Fibroblast of lung (primary cell): ENCODE results near the gene EFHD1.

Experiments
- CTCF ChIP-seq, 2 donors: IDR thresholded peaks in 1 of 2; conservative IDR thresholded peaks in 1 of 2; 1 replicate in 1 of 2; 2 replicates in 1 of 2; pipeline ENCODE4 v1.5.1; 2011 to 2012; ENCODE audit warnings: low read length in 2 of 2, control low read depth in 1 of 2, inconsistent platforms in 1 of 2, low read depth in 1 of 2, mild to moderate bottlenecking in 1 of 2
- EZH2 ChIP-seq: IDR thresholded peaks from 2 replicates; pipeline ENCODE4 v1.5.1; 2012; ENCODE audit warnings: low read length, control low read depth, mild to moderate bottlenecking; ENCODE audit errors: missing control alignments

DNA sequence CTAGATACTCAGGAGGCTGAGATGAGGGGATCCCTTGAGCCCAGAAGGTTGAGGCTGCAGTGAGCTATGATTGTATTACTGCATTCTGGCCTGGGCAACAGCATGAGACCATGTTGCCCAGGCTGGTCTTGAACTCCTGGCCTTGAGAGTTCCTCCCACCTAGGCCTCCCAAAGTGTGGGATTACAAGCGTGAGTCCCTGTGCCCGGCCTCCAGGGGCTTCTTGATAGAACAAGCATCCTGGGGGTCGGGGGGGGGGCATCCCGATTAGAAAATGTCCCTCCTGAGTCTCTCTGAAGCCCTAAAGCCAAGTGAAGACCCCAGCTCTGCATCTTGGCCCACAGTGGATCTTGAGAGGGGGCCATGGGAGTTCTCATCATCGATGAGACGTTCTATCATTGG is 22.3 kb upstream of the EFHD1 start:
- TF ChIP-seq CTCF (conservative IDR thresholded peaks at IDR 0.05 in 1 of 2, IDR thresholded peaks at IDR 0.05 in 1 of 2; ENCODE audit: low read depth in 1 of 2, low read length in 2 of 2) (no peak), EZH2 (no peak)
